ENCODE results near the gene PKN1.

The PKN1 gene

DNA sequence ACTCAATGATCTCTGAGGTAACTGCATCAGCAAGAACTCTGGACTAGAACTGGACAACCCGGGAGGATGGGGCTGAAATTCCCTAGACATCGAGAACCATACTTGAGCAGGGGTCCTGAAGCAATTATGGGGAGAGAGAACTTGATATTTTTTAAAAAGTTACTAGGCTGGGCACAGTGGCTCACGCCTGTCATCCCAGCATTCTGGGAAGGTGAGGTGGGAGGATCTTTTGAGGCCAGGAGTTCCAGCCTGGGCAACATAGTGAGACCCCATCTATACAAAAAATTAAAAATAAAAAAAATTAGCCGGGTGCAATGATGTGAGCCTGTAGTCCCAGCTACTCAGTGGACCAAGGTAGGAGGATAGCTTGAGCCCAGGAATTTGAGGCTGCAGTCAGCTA, 87.4 kb downstream of the PKN1 start:
- H3K27me3 ChIP-seq (ENCODE audit: control insufficient read depth in 2 of 2, insufficient read depth in 2 of 2, low read length in 2 of 2): no peaks in the 10 kb centered on the region
- H3K4me3 ChIP-seq (ENCODE audit: low read length in 2 of 2): no peak overlapping the region
- no peak overlapping the region for H3K9ac ChIP-seq (ENCODE audit: low read depth in 1 of 2, low read length in 2 of 2)
- H3K9me3 ChIP-seq (ENCODE audit: control insufficient read depth in 2 of 2, low read length in 2 of 2): no peaks in the 10 kb centered on the region
- H3K36me3 ChIP-seq (ENCODE audit: control insufficient read depth in 2 of 2, insufficient read depth in 2 of 2, low read length in 2 of 2): peaks cover 8 to 12% of the 10 kb centered on the region in 2 donors
- no peak overlapping the region for H3K27ac ChIP-seq (ENCODE audit: low read depth in 2 of 2, low read length in 2 of 2)
- peaks cover 22% of the 10 kb centered on the region in 2 donors for H3K4me1 ChIP-seq (ENCODE audit: control insufficient read depth in 2 of 2, insufficient read depth in 2 of 2, low read length in 2 of 2)
